ENCODE measurements around the gene GALNT13. TPM values are rescaled to one million over a fixed set of nuclear protein-coding genes. Genes with fewer than 3 reads are reported as not detected.

The GALNT13 gene
- total RNA-seq, 6 experiments from 2014 or later: not detected

DNA sequence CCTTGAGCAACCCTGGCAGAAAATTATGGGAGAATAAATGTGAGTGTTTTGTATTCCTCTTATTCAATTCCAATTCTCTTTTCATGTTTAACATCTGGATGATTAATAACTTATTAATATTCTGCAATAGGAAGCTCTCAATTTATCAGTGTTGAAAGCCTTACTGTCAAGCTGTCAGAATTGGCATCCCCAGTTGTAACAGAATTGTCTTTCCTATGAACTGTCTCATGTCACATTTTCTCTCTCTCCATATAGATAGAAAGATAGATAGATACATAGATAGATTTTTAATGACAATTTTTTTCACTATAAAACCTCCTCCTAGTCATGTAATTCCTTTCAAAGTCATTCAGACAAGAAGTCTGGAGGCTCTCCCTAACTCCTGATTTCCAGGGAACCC, 331.5 kb downstream of the GALNT13 start:
- no peaks in the 10 kb centered on the region for H3K4me1 Mint-ChIP-seq (ENCODE audit: low read depth)
- DNase-seq: no peak
- no peak overlapping the region for H3K4me3 Mint-ChIP-seq
- H3K36me3 Mint-ChIP-seq (ENCODE audit: low read depth): no peaks in the 10 kb centered on the region
- no peak overlapping the region for H3K27ac Mint-ChIP-seq
- TF ChIP-seq, protein P1, sequence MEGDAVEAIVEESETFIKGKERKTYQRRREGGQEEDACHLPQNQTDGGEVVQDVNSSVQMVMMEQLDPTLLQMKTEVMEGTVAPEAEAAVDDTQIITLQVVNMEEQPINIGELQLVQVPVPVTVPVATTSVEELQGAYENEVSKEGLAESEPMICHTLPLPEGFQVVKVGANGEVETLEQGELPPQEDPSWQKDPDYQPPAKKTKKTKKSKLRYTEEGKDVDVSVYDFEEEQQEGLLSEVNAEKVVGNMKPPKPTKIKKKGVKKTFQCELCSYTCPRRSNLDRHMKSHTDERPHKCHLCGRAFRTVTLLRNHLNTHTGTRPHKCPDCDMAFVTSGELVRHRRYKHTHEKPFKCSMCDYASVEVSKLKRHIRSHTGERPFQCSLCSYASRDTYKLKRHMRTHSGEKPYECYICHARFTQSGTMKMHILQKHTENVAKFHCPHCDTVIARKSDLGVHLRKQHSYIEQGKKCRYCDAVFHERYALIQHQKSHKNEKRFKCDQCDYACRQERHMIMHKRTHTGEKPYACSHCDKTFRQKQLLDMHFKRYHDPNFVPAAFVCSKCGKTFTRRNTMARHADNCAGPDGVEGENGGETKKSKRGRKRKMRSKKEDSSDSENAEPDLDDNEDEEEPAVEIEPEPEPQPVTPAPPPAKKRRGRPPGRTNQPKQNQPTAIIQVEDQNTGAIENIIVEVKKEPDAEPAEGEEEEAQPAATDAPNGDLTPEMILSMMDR (IDR thresholded peaks at IDR 0.05): no peak
- no peaks in the 10 kb centered on the region for H3K27me3 Mint-ChIP-seq (ENCODE audit: insufficient read depth)
- peaks cover 17% of the 10 kb centered on the region for H3K9me3 Mint-ChIP-seq

DNA sequence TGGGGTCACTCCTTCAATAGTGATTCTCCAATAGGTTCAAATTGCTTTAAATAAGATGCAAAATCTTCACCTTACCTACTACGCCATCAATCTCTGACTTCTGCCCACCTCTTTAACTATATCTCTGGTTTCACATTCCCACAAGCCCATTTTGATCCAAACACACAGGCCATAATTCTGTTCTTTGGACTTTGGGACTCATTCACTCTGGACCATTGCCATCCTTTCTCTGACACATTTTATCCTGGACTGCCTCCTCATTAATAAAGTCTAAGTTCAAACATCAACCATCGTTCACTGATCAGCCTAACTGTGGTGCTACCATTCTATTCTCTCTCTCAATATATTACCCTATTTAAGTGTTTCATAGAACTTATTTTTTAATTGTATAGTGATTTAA, 332.2 kb downstream of the GALNT13 start:
- TF ChIP-seq, protein P1 (IDR thresholded peaks at IDR 0.05): no peak
- no peak for DNase-seq
- Mint-ChIP-seq H3K27me3 (ENCODE audit: insufficient read depth) (no peaks in the 10 kb centered on the region), H3K27ac (no peak overlapping the region), H3K36me3 (ENCODE audit: low read depth) (no peaks in the 10 kb centered on the region), H3K4me1 (ENCODE audit: low read depth) (no peaks in the 10 kb centered on the region), H3K9me3 (peaks cover 17% of the 10 kb centered on the region), H3K4me3 (no peak overlapping the region)

DNA sequence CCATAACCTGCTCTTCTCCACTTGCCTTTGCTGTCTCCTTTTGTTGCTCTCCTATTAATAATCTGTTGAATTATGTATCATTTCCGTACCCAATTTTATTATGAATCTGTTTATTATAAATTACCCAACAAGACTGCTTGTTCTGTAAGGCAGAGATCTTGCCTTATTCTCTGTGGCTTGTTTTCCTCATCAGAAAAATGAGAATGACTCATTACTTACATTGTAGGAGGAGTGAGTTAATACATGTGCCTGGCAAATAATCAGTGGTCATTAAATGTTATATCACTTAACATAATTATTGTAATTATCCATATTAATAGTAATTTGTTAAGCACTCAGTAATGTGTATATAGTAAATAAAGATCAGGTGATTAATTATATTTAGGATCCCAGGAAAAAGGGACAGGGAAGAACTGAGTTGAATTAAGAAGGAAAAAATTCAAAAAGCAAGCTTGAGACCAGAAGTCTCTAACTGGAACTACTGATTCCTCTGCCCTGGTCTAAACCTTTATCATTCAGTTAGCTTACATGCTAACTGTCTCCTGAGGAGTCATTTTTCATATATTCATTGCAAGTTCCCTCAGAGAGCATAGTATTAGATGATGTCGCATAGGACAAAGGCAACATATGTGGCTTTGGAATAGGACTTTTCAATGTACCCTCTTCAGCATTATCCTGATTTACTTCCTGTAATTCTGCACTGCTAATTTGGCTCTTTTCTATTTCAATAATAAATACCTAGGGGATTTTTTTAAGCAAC, 335.7 kb downstream of the GALNT13 start:
- Mint-ChIP-seq H3K27ac (no peak overlapping the region), H3K4me1 (ENCODE audit: low read depth) (no peaks in the 10 kb centered on the region), H3K36me3 (ENCODE audit: low read depth) (no peaks in the 10 kb centered on the region; the same call in 1 of the 2 replicates), H3K27me3 (ENCODE audit: insufficient read depth) (no peaks in the 10 kb centered on the region), H3K9me3 (peaks cover 38% of the 10 kb centered on the region), H3K4me3 (no peak overlapping the region)
- DNase-seq: no peak
- TF ChIP-seq, protein P1 (IDR thresholded peaks at IDR 0.05): no peak

DNA sequence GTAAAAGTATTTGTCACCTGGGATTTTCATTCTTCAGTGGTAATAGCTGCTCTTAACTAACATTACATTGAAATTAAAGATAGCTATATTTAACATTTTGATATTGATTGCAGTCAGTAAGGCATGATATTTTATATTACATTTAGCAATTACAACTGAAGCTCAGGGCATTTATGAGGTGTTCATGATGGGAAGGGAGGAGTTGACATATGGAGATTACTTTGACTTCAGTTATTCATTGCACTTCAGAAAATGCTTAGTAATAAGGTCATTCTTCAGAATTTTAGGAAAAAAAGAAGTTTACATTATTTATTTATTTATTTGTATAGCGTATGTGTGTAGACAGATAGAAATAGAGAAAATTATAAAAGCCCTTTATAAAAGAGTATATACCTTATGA, 352.0 kb downstream of the GALNT13 start:
- Mint-ChIP-seq H3K4me3 (no peak overlapping the region), H3K36me3 (ENCODE audit: low read depth) (no peaks in the 10 kb centered on the region), H3K27ac (no peak overlapping the region), H3K4me1 (ENCODE audit: low read depth) (no peaks in the 10 kb centered on the region), H3K27me3 (ENCODE audit: insufficient read depth) (no peaks in the 10 kb centered on the region), H3K9me3 (peaks cover 37% of the 10 kb centered on the region)
- TF ChIP-seq, protein P1 (IDR thresholded peaks at IDR 0.05): no peak
- DNase-seq: no peak

DNA sequence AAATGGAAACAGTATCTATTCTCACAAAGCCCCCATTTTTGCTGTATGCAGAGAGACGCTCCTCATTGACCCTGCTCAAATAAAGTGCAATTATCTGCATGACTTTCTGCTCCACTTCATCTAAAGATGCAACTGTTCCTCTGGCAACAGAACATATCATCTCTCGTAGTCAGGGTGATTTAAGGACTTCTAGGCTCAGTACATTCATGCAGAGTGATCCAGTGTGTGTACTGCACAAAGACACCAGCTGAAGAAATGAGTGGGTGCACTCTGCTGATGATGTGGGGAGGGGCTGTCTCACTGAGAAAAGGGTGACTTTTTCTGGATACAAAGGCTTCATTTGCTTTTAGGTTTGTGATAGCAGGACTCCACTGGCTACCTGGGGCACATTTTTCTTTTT, 355.2 kb downstream of the GALNT13 start:
- Mint-ChIP-seq H3K4me1 (ENCODE audit: low read depth) (no peaks in the 10 kb centered on the region), H3K4me3 (no peak overlapping the region), H3K27ac (no peak overlapping the region), H3K27me3 (ENCODE audit: insufficient read depth) (no peaks in the 10 kb centered on the region), H3K9me3 (peaks cover 39% of the 10 kb centered on the region), H3K36me3 (ENCODE audit: low read depth) (no peaks in the 10 kb centered on the region)
- DNase-seq: no peak
- TF ChIP-seq, protein P1 (IDR thresholded peaks at IDR 0.05): no peak
